CD4-positive, alpha-beta T cell treated with Interleukin-15 for 4 hours (primary cell): Measurements from ENCODE around the gene KRTAP22-2.

Experiments
- DNase-seq: peaks from one replicate; pipeline ENCODE4 v3.0.0-alpha.2; 2020; ENCODE audit warnings: low spot score

The KRTAP22-2 gene

GRCh38 chr21:30563072-30563471 lies 27.1 kb downstream of the KRTAP22-2 start:
- DNase-seq: no peak

- no peak for DNase-seq
Observed at GRCh38 chr21:30561957-30562356, 28.2 kb downstream of the KRTAP22-2 start.

GRCh38 chr21:30561264-30561895 lies 28.8 kb downstream of the KRTAP22-2 start, which contains the start of gene KRTAP19-7:
KRTAP19-7 (minus strand) TSS chr21:30561314; CDS start chr21:30561289, 25 bp downstream.
- no peak for DNase-seq

GRCh38 chr21:30555095-30555494 lies 35.1 kb downstream of the KRTAP22-2 start:
- DNase-seq: no peak

GRCh38 chr21:30552782-30553181 lies 37.4 kb downstream of the KRTAP22-2 start:
- DNase-seq: no peak

- no peak for DNase-seq
Observed at GRCh38 chr21:30541764-30542163, 48.4 kb downstream of the KRTAP22-2 start, which contains the start of gene KRTAP19-6. KRTAP19-6 (minus strand) TSS chr21:30541864; CDS start chr21:30541833, 31 bp downstream.
